DOHH2 (cell line): ENCODE results near the gene CZIB.

Experiments used
- EZH2phosphoT487 ChIP-seq: fragments of 200-600 bp; sonication (generic); IDR thresholded peaks from 2 replicates; pipeline ENCODE4 v1.6.1; 2017; ENCODE audit warnings: borderline replicate concordance, mild to moderate bottlenecking, antibody characterized with exemption, low read length, moderate library complexity, mixed read lengths
- TF ChIP-seq, protein P1 (sequence below): fragments of 200-600 bp; sonication (generic); IDR thresholded peaks from one replicate; pipeline ENCODE4 v1.5.1; 2014; ENCODE audit warnings: antibody characterized with exemption, mild to moderate bottlenecking, low read depth, low read length; ENCODE audit not compliant: poor library complexity, severe bottlenecking

- TF ChIP-seq, protein P1, sequence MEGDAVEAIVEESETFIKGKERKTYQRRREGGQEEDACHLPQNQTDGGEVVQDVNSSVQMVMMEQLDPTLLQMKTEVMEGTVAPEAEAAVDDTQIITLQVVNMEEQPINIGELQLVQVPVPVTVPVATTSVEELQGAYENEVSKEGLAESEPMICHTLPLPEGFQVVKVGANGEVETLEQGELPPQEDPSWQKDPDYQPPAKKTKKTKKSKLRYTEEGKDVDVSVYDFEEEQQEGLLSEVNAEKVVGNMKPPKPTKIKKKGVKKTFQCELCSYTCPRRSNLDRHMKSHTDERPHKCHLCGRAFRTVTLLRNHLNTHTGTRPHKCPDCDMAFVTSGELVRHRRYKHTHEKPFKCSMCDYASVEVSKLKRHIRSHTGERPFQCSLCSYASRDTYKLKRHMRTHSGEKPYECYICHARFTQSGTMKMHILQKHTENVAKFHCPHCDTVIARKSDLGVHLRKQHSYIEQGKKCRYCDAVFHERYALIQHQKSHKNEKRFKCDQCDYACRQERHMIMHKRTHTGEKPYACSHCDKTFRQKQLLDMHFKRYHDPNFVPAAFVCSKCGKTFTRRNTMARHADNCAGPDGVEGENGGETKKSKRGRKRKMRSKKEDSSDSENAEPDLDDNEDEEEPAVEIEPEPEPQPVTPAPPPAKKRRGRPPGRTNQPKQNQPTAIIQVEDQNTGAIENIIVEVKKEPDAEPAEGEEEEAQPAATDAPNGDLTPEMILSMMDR, result no peak
- no peak for TF ChIP-seq EZH2phosphoT487
These were observed 32.3 kb downstream of the CZIB start for GRCh38 chr1:53188099-53188498.
